ENCODE measurements around the gene BTBD9.

BTBD9 gene

GRCh38 chr6:38175786-38176185, 463.9 kb downstream of the BTBD9 start:
- H3K9ac ChIP-seq (ENCODE audit: low read length): no peak overlapping the region
- H3K56ac ChIP-seq (ENCODE audit: low read length): no peak overlapping the region
- no peak overlapping the region for H3K27ac ChIP-seq (ENCODE audit: low read depth, low read length)
- whole genome bisulfite sequencing (ENCODE audit: extremely low coverage, insufficient coverage, low lambda C conversion rate): no CpG with 5 or more reads among the region's 11 CpGs
- no peak overlapping the region for H3K4me3 ChIP-seq (ENCODE audit: low read length)
- H3K4me1 ChIP-seq (ENCODE audit: control insufficient read depth, low read depth, low read length): peaks cover 7% of the 10 kb centered on the region
- no peak overlapping the region for H4K8ac ChIP-seq (ENCODE audit: low read depth, low read length)
- H2AK5ac ChIP-seq (ENCODE audit: low read length): no peak overlapping the region
- no peaks in the 10 kb centered on the region for H3K27me3 ChIP-seq (ENCODE audit: insufficient read depth, low read length, poor library complexity)
- H4K5ac ChIP-seq (ENCODE audit: low read length): no peak overlapping the region
- no peak overlapping the region for H3K18ac ChIP-seq (ENCODE audit: low read length)
- no peak overlapping the region for H2BK15ac ChIP-seq (replicated peaks; ENCODE audit: low read depth)
- H3K79me2 ChIP-seq (ENCODE audit: control insufficient read depth, insufficient read depth, low read length): no peaks in the 10 kb centered on the region
- H3K23ac ChIP-seq (ENCODE audit: low read length): no peak overlapping the region
- no peak overlapping the region for H2BK5ac ChIP-seq (ENCODE audit: low read length)
- no peaks in the 10 kb centered on the region for H3K79me1 ChIP-seq (ENCODE audit: low read length)
- H3K36me3 ChIP-seq (ENCODE audit: control insufficient read depth, insufficient read depth, low read length): no peaks in the 10 kb centered on the region
- no peak overlapping the region for H3K4me2 ChIP-seq (ENCODE audit: low read length)
- DNase-seq: no peak
- H2BK120ac ChIP-seq (ENCODE audit: low read depth, low read length): no peak overlapping the region
- H3K4ac ChIP-seq (ENCODE audit: low read depth, low read length): no peak overlapping the region

GRCh38 chr6:38174806-38175495, 464.8 kb downstream of the BTBD9 start:
- H3K9ac ChIP-seq (ENCODE audit: low read length): no peak overlapping the region
- H3K23ac ChIP-seq (ENCODE audit: low read length): no peak overlapping the region
- no peak overlapping the region for H3K4me2 ChIP-seq (ENCODE audit: low read length)
- H2BK5ac ChIP-seq (ENCODE audit: low read length): no peak overlapping the region
- no peak overlapping the region for H4K8ac ChIP-seq (ENCODE audit: low read depth, low read length)
- H3K36me3 ChIP-seq (ENCODE audit: control insufficient read depth, insufficient read depth, low read length): no peaks in the 10 kb centered on the region
- DNase-seq: no peak
- H3K4me3 ChIP-seq (ENCODE audit: low read length): no peak overlapping the region
- no peak overlapping the region for H4K5ac ChIP-seq (ENCODE audit: low read length)
- no peak overlapping the region for H3K4ac ChIP-seq (ENCODE audit: low read depth, low read length)
- H3K79me1 ChIP-seq (ENCODE audit: low read length): no peaks in the 10 kb centered on the region
- no peak overlapping the region for H2BK15ac ChIP-seq (replicated peaks; ENCODE audit: low read depth)
- H2AK5ac ChIP-seq (ENCODE audit: low read length): no peak overlapping the region
- H2BK120ac ChIP-seq (ENCODE audit: low read depth, low read length): no peak overlapping the region
- H3K27ac ChIP-seq (ENCODE audit: low read depth, low read length): no peak overlapping the region
- no CpG with 5 or more reads among the region's 22 CpGs for WGBS (ENCODE audit: extremely low coverage, insufficient coverage, low lambda C conversion rate)
- H3K4me1 ChIP-seq (ENCODE audit: control insufficient read depth, low read depth, low read length): peaks cover 9% of the 10 kb centered on the region
- H3K79me2 ChIP-seq (ENCODE audit: control insufficient read depth, insufficient read depth, low read length): no peaks in the 10 kb centered on the region
- no peak overlapping the region for H3K18ac ChIP-seq (ENCODE audit: low read length)
- H3K56ac ChIP-seq (ENCODE audit: low read length): no peak overlapping the region
- H3K27me3 ChIP-seq (ENCODE audit: insufficient read depth, low read length, poor library complexity): no peaks in the 10 kb centered on the region

- no peaks in the 10 kb centered on the region for H3K79me1 ChIP-seq (ENCODE audit: low read length)
- H4K8ac ChIP-seq (ENCODE audit: low read depth, low read length): no peak overlapping the region
- H3K79me2 ChIP-seq (ENCODE audit: control insufficient read depth, insufficient read depth, low read length): no peaks in the 10 kb centered on the region
- H3K18ac ChIP-seq (ENCODE audit: low read length): no peak overlapping the region
- no peak overlapping the region for H4K5ac ChIP-seq (ENCODE audit: low read length)
- DNase-seq: no peak
- H3K9ac ChIP-seq (ENCODE audit: low read length): no peak overlapping the region
- H3K4me3 ChIP-seq (ENCODE audit: low read length): no peak overlapping the region
- H2BK5ac ChIP-seq (ENCODE audit: low read length): no peak overlapping the region
- H3K36me3 ChIP-seq (ENCODE audit: control insufficient read depth, insufficient read depth, low read length): no peaks in the 10 kb centered on the region
- H2BK15ac ChIP-seq (replicated peaks; ENCODE audit: low read depth): no peak overlapping the region
- H3K4me1 ChIP-seq (ENCODE audit: control insufficient read depth, low read depth, low read length): peaks cover 9% of the 10 kb centered on the region
- H2BK120ac ChIP-seq (ENCODE audit: low read depth, low read length): no peak overlapping the region
- no peak overlapping the region for H3K56ac ChIP-seq (ENCODE audit: low read length)
- H3K23ac ChIP-seq (ENCODE audit: low read length): no peak overlapping the region
- no peak overlapping the region for H2AK5ac ChIP-seq (ENCODE audit: low read length)
- no peak overlapping the region for H3K4me2 ChIP-seq (ENCODE audit: low read length)
- no peak overlapping the region for H3K27ac ChIP-seq (ENCODE audit: low read depth, low read length)
- WGBS (ENCODE audit: extremely low coverage, insufficient coverage, low lambda C conversion rate): no CpG with 5 or more reads among the region's 8 CpGs
- no peaks in the 10 kb centered on the region for H3K27me3 ChIP-seq (ENCODE audit: insufficient read depth, low read length, poor library complexity)
- no peak overlapping the region for H3K4ac ChIP-seq (ENCODE audit: low read depth, low read length)
These were observed 465.4 kb downstream of the BTBD9 start for GRCh38 chr6:38174315-38174714.

- no peak overlapping the region for H3K23ac ChIP-seq (ENCODE audit: low read length)
- H4K8ac ChIP-seq (ENCODE audit: low read depth, low read length): no peak overlapping the region
- no peak overlapping the region for H3K4me3 ChIP-seq (ENCODE audit: low read length)
- H3K18ac ChIP-seq (ENCODE audit: low read length): no peak overlapping the region
- peaks cover 9% of the 10 kb centered on the region for H3K4me1 ChIP-seq (ENCODE audit: control insufficient read depth, low read depth, low read length)
- no peaks in the 10 kb centered on the region for H3K79me1 ChIP-seq (ENCODE audit: low read length)
- no peak overlapping the region for H2BK5ac ChIP-seq (ENCODE audit: low read length)
- H2BK15ac ChIP-seq (replicated peaks; ENCODE audit: low read depth): no peak overlapping the region
- H2AK5ac ChIP-seq (ENCODE audit: low read length): no peak overlapping the region
- no CpG with 5 or more reads among the region's 11 CpGs for whole genome bisulfite sequencing (ENCODE audit: extremely low coverage, insufficient coverage, low lambda C conversion rate)
- DNase-seq: no peak
- no peak overlapping the region for H3K4ac ChIP-seq (ENCODE audit: low read depth, low read length)
- no peak overlapping the region for H3K27ac ChIP-seq (ENCODE audit: low read depth, low read length)
- no peak overlapping the region for H3K56ac ChIP-seq (ENCODE audit: low read length)
- no peak overlapping the region for H3K9ac ChIP-seq (ENCODE audit: low read length)
- no peaks in the 10 kb centered on the region for H3K36me3 ChIP-seq (ENCODE audit: control insufficient read depth, insufficient read depth, low read length)
- H3K27me3 ChIP-seq (ENCODE audit: insufficient read depth, low read length, poor library complexity): no peaks in the 10 kb centered on the region
- no peaks in the 10 kb centered on the region for H3K79me2 ChIP-seq (ENCODE audit: control insufficient read depth, insufficient read depth, low read length)
- no peak overlapping the region for H4K5ac ChIP-seq (ENCODE audit: low read length)
- H3K4me2 ChIP-seq (ENCODE audit: low read length): no peak overlapping the region
- no peak overlapping the region for H2BK120ac ChIP-seq (ENCODE audit: low read depth, low read length)
These were observed 465.8 kb downstream of the BTBD9 start for GRCh38 chr6:38173909-38174308.

GRCh38 chr6:38172739-38173410, 466.9 kb downstream of the BTBD9 start:
- Histone ChIP-seq H3K79me2 (ENCODE audit: control insufficient read depth, insufficient read depth, low read length) (no peaks in the 10 kb centered on the region), H3K4me1 (ENCODE audit: control insufficient read depth, low read depth, low read length) (peaks cover 9% of the 10 kb centered on the region), H4K8ac (ENCODE audit: low read depth, low read length) (no peak overlapping the region), H3K23ac (ENCODE audit: low read length) (no peak overlapping the region), H3K4ac (ENCODE audit: low read depth, low read length) (no peak overlapping the region), H3K9ac (ENCODE audit: low read length) (no peak overlapping the region), H3K56ac (ENCODE audit: low read length) (no peak overlapping the region), H2BK5ac (ENCODE audit: low read length) (no peak overlapping the region), H3K4me2 (ENCODE audit: low read length) (no peak overlapping the region), H2BK120ac (ENCODE audit: low read depth, low read length) (no peak overlapping the region), H2AK5ac (ENCODE audit: low read length) (no peak overlapping the region), H3K27ac (ENCODE audit: low read depth, low read length) (no peak overlapping the region), H3K27me3 (ENCODE audit: insufficient read depth, low read length, poor library complexity) (no peaks in the 10 kb centered on the region), H3K36me3 (ENCODE audit: control insufficient read depth, insufficient read depth, low read length) (no peaks in the 10 kb centered on the region), H2BK15ac (replicated peaks; ENCODE audit: low read depth) (no peak overlapping the region), H3K79me1 (ENCODE audit: low read length) (no peaks in the 10 kb centered on the region), H3K4me3 (ENCODE audit: low read length) (no peak overlapping the region), H3K18ac (ENCODE audit: low read length) (no peak overlapping the region), H4K5ac (ENCODE audit: low read length) (no peak overlapping the region)
- no CpG with 5 or more reads among the region's 15 CpGs for WGBS (ENCODE audit: extremely low coverage, insufficient coverage, low lambda C conversion rate)
- no peak for DNase-seq
